IMR-90 (cell line): Measurements from ENCODE around the gene TEDC1.

Experiments used
- BHLHE40 ChIP-seq: fragments of 150-350 bp; IDR thresholded peaks from 2 replicates; pipeline ENCODE4 v1.6.1; 2016; ENCODE audit warnings: mild to moderate bottlenecking, low read depth, low read length
- CEBPB ChIP-seq: IDR thresholded peaks from 2 replicates; pipeline ENCODE4 v1.6.1; 2012; ENCODE audit warnings: low read depth, low read length, improper control_type of control experiment
- CHD1 ChIP-seq: IDR thresholded peaks from 2 replicates; pipeline ENCODE4 v1.6.1; 2012; ENCODE audit warnings: low read depth, low read length, improper control_type of control experiment
- FOS ChIP-seq: fragments of 150-350 bp; IDR thresholded peaks from 2 replicates; pipeline ENCODE4 v1.6.1; 2016; ENCODE audit warnings: low read depth, low read length
- MAFK ChIP-seq: IDR thresholded peaks from 2 replicates; pipeline ENCODE4 v1.6.1; 2012; ENCODE audit warnings: low read depth, low read length, improper control_type of control experiment
- MXI1 ChIP-seq: IDR thresholded peaks from 2 replicates; pipeline ENCODE4 v1.6.1; 2012; ENCODE audit warnings: low read depth, mild to moderate bottlenecking, low read length, moderate library complexity, borderline replicate concordance
- POLR2A ChIP-seq: IDR thresholded peaks from 2 replicates; pipeline ENCODE4 v1.6.1; 2012; ENCODE audit warnings: mild to moderate bottlenecking, low read depth, low read length
- RAD21 ChIP-seq: IDR thresholded peaks from 2 replicates; pipeline ENCODE4 v1.6.1; 2012; ENCODE audit warnings: low read length, improper control_type of control experiment
- RCOR1 ChIP-seq: IDR thresholded peaks from 2 replicates; pipeline ENCODE4 v1.6.1; 2012; ENCODE audit warnings: mild to moderate bottlenecking, low read length, improper control_type of control experiment; ENCODE audit not compliant: insufficient replicate concordance
- RFX5 ChIP-seq: IDR thresholded peaks from 2 replicates; pipeline ENCODE4 v1.8.0; 2012; ENCODE audit warnings: low read depth, mild to moderate bottlenecking, low read length, moderate library complexity
- SMC3 ChIP-seq: fragments of 150-350 bp; IDR thresholded peaks from 2 replicates; pipeline ENCODE4 v1.6.1; 2016; ENCODE audit warnings: low read depth, mild to moderate bottlenecking, antibody characterized with exemption, low read length, moderate library complexity
- TF ChIP-seq, protein P1 (sequence below): conservative IDR thresholded peaks from 2 replicates; pipeline ENCODE4 v1.5.1; 2012; ENCODE audit warnings: mild to moderate bottlenecking, low read depth, low read length, improper control_type of control experiment
- TF ChIP-seq, protein P2 (sequence below): fragments of 150-350 bp; IDR thresholded peaks from 2 replicates; pipeline ENCODE4 v1.6.1; 2016; ENCODE audit warnings: low read depth, mild to moderate bottlenecking, low read length, moderate library complexity, borderline replicate concordance

DNA sequence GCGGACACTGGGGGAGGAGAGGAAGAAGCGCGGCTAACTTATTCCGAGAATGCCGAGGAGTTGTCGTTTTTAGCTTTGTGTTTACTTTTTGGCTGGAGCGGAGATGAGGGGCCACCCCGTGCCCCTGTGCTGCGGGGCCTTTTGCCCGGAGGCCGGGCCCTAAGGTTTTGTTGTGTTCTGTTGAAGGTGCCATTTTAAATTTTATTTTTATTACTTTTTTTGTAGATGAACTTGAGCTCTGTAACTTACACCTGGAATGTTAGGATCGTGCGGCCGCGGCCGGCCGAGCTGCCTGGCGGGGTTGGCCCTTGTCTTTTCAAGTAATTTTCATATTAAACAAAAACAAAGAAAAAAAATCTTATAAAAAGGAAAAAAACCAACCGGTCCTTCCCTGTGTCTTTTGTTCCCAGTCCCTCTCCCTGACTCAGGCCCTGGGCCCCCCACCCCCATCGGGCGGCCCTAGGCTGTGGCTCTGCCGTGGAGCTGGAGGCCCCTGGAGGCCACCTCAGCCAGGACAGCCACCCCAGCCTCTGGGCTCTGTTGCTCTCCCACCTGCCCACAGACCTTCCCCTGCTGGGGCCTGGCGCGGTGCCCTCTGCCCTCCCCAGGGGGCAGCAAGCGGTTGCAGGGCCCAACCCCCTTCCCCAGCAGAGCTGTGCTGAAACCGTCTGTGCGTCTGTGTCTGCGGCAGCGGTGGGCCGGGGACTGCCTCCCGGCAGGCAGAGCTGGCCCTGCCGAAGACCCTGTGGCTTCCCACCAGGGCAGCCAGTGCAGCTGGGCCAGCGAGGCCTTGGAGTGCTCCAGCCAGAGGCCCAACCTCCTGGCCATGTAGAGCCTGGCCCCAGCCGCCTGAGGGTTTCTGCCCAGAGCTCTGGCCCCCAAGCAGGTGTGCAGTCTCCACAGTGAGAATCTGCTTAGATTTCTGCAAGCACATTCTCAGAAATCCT is 20.4 kb upstream of the TEDC1 start:
- TF ChIP-seq SMC3 (no peak), MAFK (no peak), FOS (no peak), POLR2A (no peak), RCOR1 (no peak), CHD1 (no peak), CEBPB (no peak), BHLHE40 (no peak), RFX5 (no peak), MXI1 (no peak), RAD21 (no peak)
- TF ChIP-seq, protein P1, sequence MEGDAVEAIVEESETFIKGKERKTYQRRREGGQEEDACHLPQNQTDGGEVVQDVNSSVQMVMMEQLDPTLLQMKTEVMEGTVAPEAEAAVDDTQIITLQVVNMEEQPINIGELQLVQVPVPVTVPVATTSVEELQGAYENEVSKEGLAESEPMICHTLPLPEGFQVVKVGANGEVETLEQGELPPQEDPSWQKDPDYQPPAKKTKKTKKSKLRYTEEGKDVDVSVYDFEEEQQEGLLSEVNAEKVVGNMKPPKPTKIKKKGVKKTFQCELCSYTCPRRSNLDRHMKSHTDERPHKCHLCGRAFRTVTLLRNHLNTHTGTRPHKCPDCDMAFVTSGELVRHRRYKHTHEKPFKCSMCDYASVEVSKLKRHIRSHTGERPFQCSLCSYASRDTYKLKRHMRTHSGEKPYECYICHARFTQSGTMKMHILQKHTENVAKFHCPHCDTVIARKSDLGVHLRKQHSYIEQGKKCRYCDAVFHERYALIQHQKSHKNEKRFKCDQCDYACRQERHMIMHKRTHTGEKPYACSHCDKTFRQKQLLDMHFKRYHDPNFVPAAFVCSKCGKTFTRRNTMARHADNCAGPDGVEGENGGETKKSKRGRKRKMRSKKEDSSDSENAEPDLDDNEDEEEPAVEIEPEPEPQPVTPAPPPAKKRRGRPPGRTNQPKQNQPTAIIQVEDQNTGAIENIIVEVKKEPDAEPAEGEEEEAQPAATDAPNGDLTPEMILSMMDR = no peak
- TF ChIP-seq, protein P2, sequence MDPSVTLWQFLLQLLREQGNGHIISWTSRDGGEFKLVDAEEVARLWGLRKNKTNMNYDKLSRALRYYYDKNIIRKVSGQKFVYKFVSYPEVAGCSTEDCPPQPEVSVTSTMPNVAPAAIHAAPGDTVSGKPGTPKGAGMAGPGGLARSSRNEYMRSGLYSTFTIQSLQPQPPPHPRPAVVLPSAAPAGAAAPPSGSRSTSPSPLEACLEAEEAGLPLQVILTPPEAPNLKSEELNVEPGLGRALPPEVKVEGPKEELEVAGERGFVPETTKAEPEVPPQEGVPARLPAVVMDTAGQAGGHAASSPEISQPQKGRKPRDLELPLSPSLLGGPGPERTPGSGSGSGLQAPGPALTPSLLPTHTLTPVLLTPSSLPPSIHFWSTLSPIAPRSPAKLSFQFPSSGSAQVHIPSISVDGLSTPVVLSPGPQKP = no peak
